ENCODE data around the gene PAIP2. TPM values are rescaled to one million over a fixed set of nuclear protein-coding genes. Genes with fewer than 3 reads are reported as not detected.
A peak's percentile ranks its signal among the peaks of the same experiment; 100 is the strongest.

Gene PAIP2
- total RNA-seq, 1 experiment from 2014 or later, result 81.2 TPM

- Mint-ChIP-seq H3K4me1 (ENCODE audit: low read depth, unreplicated experiment) (peaks cover 45% of the 10 kb centered on the region), H3K36me3 (ENCODE audit: insufficient read depth, unreplicated experiment) (peaks cover 19% of the 10 kb centered on the region), H3K27me3 (ENCODE audit: unreplicated experiment) (no peaks in the 10 kb centered on the region), H3K9me3 (ENCODE audit: low read depth, unreplicated experiment) (no peaks in the 10 kb centered on the region), H3K27ac (ENCODE audit: unreplicated experiment) (no peak overlapping the region), H3K4me3 (ENCODE audit: low read depth, unreplicated experiment) (peak overlapping the region; percentile 28)
- DNase-seq, result no peak
- BruUV-seq (replicated peaks), result no TSS peak
- CTCF ChIA-PET, result interaction anchor here (1.8 kb wide), 1 partner anchor 126 kb away, joined by 4 read pairs; no protein-coding TSS in a partner anchor
- intact Hi-C loops (cut with micrococcal nuclease; ENCODE audit: unreplicated experiment), result no loop called here
- TF ChIP-seq CTCF (IDR thresholded peaks at IDR 0.05; ENCODE audit: unreplicated experiment), result no peak
These were observed 46.0 kb downstream of the PAIP2 start for GRCh38 chr5:139387611-139388197.

- H3K4me1 Mint-ChIP-seq (ENCODE audit: low read depth, unreplicated experiment), result peaks cover 41% of the 10 kb centered on the region
- intact Hi-C loops (cut with micrococcal nuclease; ENCODE audit: unreplicated experiment), result no loop called here
- H3K27me3 Mint-ChIP-seq (ENCODE audit: unreplicated experiment), result no peaks in the 10 kb centered on the region
- H3K36me3 Mint-ChIP-seq (ENCODE audit: insufficient read depth, unreplicated experiment), result peaks cover 25% of the 10 kb centered on the region
- no peak for DNase-seq
- BruUV-seq (replicated peaks), result no TSS peak
- H3K27ac Mint-ChIP-seq (ENCODE audit: unreplicated experiment), result no peak overlapping the region
- peak overlapping the region; percentile 28 for H3K4me3 Mint-ChIP-seq (ENCODE audit: low read depth, unreplicated experiment)
- no peak for TF ChIP-seq CTCF (IDR thresholded peaks at IDR 0.05; ENCODE audit: unreplicated experiment)
- H3K9me3 Mint-ChIP-seq (ENCODE audit: low read depth, unreplicated experiment), result no peaks in the 10 kb centered on the region
- CTCF ChIA-PET, result interaction anchor here (0.5 to 1.8 kb wide), 2 partner anchors 125 to 1841 kb away, joined by 4 to 5 read pairs; no protein-coding TSS in a partner anchor
These were observed 46.7 kb downstream of the PAIP2 start for GRCh38 chr5:139388198-139388821.

GRCh38 chr5:139389701-139390638 lies 48.3 kb downstream of the PAIP2 start, which contains the start of gene MZB1:
MZB1 (minus strand) TSS chr5:139389913; CDS start chr5:139389856, 57 bp downstream.
- H3K27ac Mint-ChIP-seq (ENCODE audit: unreplicated experiment), result no peak within 1 kb of the TSS
- TF ChIP-seq CTCF (IDR thresholded peaks at IDR 0.05; ENCODE audit: unreplicated experiment), result no peak
- BruUV-seq (replicated peaks), result no TSS peak
- no peak for DNase-seq
- H3K4me3 Mint-ChIP-seq (ENCODE audit: low read depth, unreplicated experiment), result no peak within 1 kb of the TSS
- H3K4me1 Mint-ChIP-seq (ENCODE audit: low read depth, unreplicated experiment), result peaks cover 25% of the 10 kb centered on the region
- intact Hi-C loops (cut with micrococcal nuclease; ENCODE audit: unreplicated experiment), result loop anchor here (5.0 kb wide), 1 partner anchor 48 kb away; the partner anchor contains the start of gene PAIP2
- CTCF ChIA-PET, result interaction anchor here (0.6 kb wide), 1 partner anchor 35 kb away, joined by 3 read pairs; no protein-coding TSS in a partner anchor
- no peaks in the 10 kb centered on the region for H3K9me3 Mint-ChIP-seq (ENCODE audit: low read depth, unreplicated experiment)
- H3K27me3 Mint-ChIP-seq (ENCODE audit: unreplicated experiment), result no peaks in the 10 kb centered on the region
- peaks cover 22% of the 10 kb centered on the region for H3K36me3 Mint-ChIP-seq (ENCODE audit: insufficient read depth, unreplicated experiment)
